C4-2B (cell line): ENCODE results near the gene FRG1.
"Not testable (repeated sequence)": the region's sequence is repeated elsewhere in the genome, so short reads cannot be mapped to it uniquely, and the experiment has no call there.

Experiments used
- H3K27ac ChIP-seq: fragments of 450-650 bp; 2 replicates; pipeline ENCODE4 v1.5.1; 2017
- CTCF ChIP-seq: fragments of 450-650 bp; conservative IDR thresholded peaks from 2 replicates; pipeline ENCODE4 v1.5.1; 2017; ENCODE audit warnings: mild to moderate bottlenecking
- ZFX ChIP-seq: fragments of 450-650 bp; IDR thresholded peaks from 2 replicates; pipeline ENCODE4 v1.6.1; 2017

The FRG1 gene

GRCh38 chr4:189988877-189989431, 48.3 kb downstream of the FRG1 start:
- no peak overlapping the region for H3K27ac ChIP-seq
- no peak for TF ChIP-seq CTCF
- no peak for TF ChIP-seq ZFX

GRCh38 chr4:189989941-189990340, 49.3 kb downstream of the FRG1 start:
- not testable (repeated sequence) for H3K27ac ChIP-seq
